Lower leg skin (tissue), 3 donors: Measurements from ENCODE around the gene B3GLCT.

Source experiments
- POLR2A ChIP-seq, 2 donors: fragments of 450-650 bp; IDR thresholded peaks; one replicate each; pipeline ENCODE4 v1.6.1; 2016 to 2017; ENCODE audit warnings: antibody characterized with exemption in 2 of 2, mild to moderate bottlenecking in 1 of 2, moderate library complexity in 1 of 2
- TF ChIP-seq, protein P1 (sequence below), 3 donors: fragments of 450-650 bp; IDR thresholded peaks; one replicate each; pipeline ENCODE4 v1.5.1; 2016; ENCODE audit warnings: antibody characterized with exemption in 3 of 3, mild to moderate bottlenecking in 3 of 3, moderate library complexity in 2 of 3

DNA sequence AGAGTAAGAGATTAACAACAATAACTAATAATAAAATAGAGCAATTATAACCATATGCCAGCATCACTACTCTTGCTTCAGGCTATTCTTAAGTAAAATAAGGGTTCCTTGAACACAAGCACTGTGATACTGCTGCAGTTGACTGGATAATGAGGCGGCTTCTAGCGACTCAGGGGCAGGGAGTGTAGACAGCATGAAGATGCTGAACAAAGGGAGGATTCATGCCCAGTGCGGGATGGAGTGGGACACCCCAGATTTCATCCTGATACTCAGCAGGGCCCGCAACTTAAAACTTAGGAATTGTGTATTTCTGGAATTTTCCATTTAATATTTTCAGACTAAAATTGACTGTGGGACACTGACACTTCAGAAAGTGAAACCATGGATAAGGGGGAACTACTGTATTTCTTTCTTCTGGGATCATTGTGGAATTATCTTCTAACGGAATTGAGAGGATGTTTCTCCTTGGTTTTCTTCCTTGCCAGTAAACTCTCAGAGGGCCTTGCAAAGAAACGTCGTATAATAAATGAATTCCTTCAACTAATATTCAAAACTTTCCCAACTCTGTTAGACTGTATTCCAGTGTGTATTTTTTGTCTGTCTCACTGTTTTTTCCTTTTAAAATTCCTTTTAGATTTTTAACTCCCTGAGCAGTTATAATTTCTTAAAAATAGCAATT is 127.5 kb downstream of the B3GLCT start:
- TF ChIP-seq, protein P1, sequence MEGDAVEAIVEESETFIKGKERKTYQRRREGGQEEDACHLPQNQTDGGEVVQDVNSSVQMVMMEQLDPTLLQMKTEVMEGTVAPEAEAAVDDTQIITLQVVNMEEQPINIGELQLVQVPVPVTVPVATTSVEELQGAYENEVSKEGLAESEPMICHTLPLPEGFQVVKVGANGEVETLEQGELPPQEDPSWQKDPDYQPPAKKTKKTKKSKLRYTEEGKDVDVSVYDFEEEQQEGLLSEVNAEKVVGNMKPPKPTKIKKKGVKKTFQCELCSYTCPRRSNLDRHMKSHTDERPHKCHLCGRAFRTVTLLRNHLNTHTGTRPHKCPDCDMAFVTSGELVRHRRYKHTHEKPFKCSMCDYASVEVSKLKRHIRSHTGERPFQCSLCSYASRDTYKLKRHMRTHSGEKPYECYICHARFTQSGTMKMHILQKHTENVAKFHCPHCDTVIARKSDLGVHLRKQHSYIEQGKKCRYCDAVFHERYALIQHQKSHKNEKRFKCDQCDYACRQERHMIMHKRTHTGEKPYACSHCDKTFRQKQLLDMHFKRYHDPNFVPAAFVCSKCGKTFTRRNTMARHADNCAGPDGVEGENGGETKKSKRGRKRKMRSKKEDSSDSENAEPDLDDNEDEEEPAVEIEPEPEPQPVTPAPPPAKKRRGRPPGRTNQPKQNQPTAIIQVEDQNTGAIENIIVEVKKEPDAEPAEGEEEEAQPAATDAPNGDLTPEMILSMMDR (IDR thresholded peaks at IDR 0.05), result no peak
- no peak for TF ChIP-seq POLR2A (IDR thresholded peaks at IDR 0.05)
